Prostate gland (tissue), 2 donors: ENCODE data around the gene ARL5B.

Source experiments
- CTCF ChIP-seq, 4 experiments: fragments of 200-600 bp in 2 of 4; fragments of 450-650 bp in 2 of 4; sonication (generic) in 2 of 4; IDR thresholded peaks; 1 replicate in 3 of 4; 2 replicates in 1 of 4; pipeline ENCODE4 v1.5.1; 2016 to 2019; ENCODE audit warnings: antibody characterized with exemption in 4 of 4, mild to moderate bottlenecking in 2 of 4, moderate library complexity in 2 of 4
- POLR2A ChIP-seq: fragments of 450-650 bp; IDR thresholded peaks from one replicate; pipeline ENCODE4 v1.6.1; 2016; ENCODE audit warnings: antibody characterized with exemption, mild to moderate bottlenecking
- POLR2AphosphoS5 ChIP-seq: sonication (generic); formaldehyde crosslinking; IDR thresholded peaks from one replicate; pipeline ENCODE4 v1.6.1; 2017; ENCODE audit warnings: antibody characterized with exemption

- TF ChIP-seq POLR2A (no peak), POLR2AphosphoS5 (no peak), CTCF (IDR thresholded peaks at IDR 0.05) (no peak)
Observed at GRCh38 chr10:18656724-18657123, 2.5 kb upstream of the ARL5B start.
